Stimulated activated CD8-positive, alpha-beta memory T cell treated with anti-CD3 and anti-CD28 coated beads, Interleukin-12 subunit alpha, Interleukin-12 subunit beta, amount 100 ng/mL, for 4 hours (primary cell): ENCODE measurements around the gene CNPY1.
"Not testable (repeated sequence)": the region's sequence is repeated elsewhere in the genome, so short reads cannot be mapped to it uniquely, and the experiment has no call there.

Experiments
- DNase-seq: peaks from one replicate; pipeline ENCODE4 v3.0.0-alpha.2; 2020; ENCODE audit warnings: low read depth

Gene CNPY1

GRCh38 chr7:155533120-155533826 is 13.1 kb downstream of the CNPY1 start:
- DNase-seq: no peak

GRCh38 chr7:155532792-155533119 is 13.6 kb downstream of the CNPY1 start:
- DNase-seq: no peak

GRCh38 chr7:155531681-155532080 is 14.7 kb downstream of the CNPY1 start:
- no peak for DNase-seq

- no peak for DNase-seq
Observed at GRCh38 chr7:155530601-155531000, 15.8 kb downstream of the CNPY1 start.

- DNase-seq: no peak
Observed at GRCh38 chr7:155529845-155530244, 16.5 kb downstream of the CNPY1 start.

- DNase-seq: no peak
Observed at GRCh38 chr7:155529346-155529745, 17.0 kb downstream of the CNPY1 start.

GRCh38 chr7:155527664-155528063 is 18.7 kb downstream of the CNPY1 start:
- DNase-seq: no peak

GRCh38 chr7:155526225-155526624 is 20.1 kb downstream of the CNPY1 start:
- no peak for DNase-seq

GRCh38 chr7:155524018-155524556 is 22.3 kb downstream of the CNPY1 start:
- no peak for DNase-seq

- no peak for DNase-seq
Observed at GRCh38 chr7:155523168-155523675, 23.1 kb downstream of the CNPY1 start.

- DNase-seq: no peak
Observed at GRCh38 chr7:155521743-155522398, 24.5 kb downstream of the CNPY1 start.

- DNase-seq: no peak
Observed at GRCh38 chr7:155521007-155521742, 25.2 kb downstream of the CNPY1 start.

GRCh38 chr7:155520114-155520513 is 26.2 kb downstream of the CNPY1 start:
- no peak for DNase-seq

- DNase-seq: not testable (repeated sequence)
Observed at GRCh38 chr7:155519358-155519757, 27.0 kb downstream of the CNPY1 start.

- no peak for DNase-seq
Observed at GRCh38 chr7:155518633-155519032, 27.7 kb downstream of the CNPY1 start.

- DNase-seq: no peak
Observed at GRCh38 chr7:155517969-155518368, 28.4 kb downstream of the CNPY1 start.

GRCh38 chr7:155517452-155517851 is 28.9 kb downstream of the CNPY1 start:
- no peak for DNase-seq

- DNase-seq: no peak
Observed at GRCh38 chr7:155516466-155516865, 29.9 kb downstream of the CNPY1 start.

- DNase-seq: no peak
Observed at GRCh38 chr7:155515318-155515717, 31.0 kb downstream of the CNPY1 start.

GRCh38 chr7:155514296-155514695 is 32.1 kb downstream of the CNPY1 start:
- no peak for DNase-seq

GRCh38 chr7:155513543-155514285 is 32.6 kb downstream of the CNPY1 start:
- DNase-seq: no peak
